Mesenchymal stem cell (in vitro differentiated cells and primary cell): ENCODE results near the gene FLT4.
"Not testable (repeated sequence)": the region's sequence is repeated elsewhere in the genome, so short reads cannot be mapped to it uniquely, and the experiment has no call there.

ENCODE experiments used
- DNase-seq: peaks from one replicate; pipeline ENCODE4 v3.0.0-alpha.2; 2013
- H2AFZ ChIP-seq: one replicate; pipeline ENCODE4 v1.6.1; 2013; ENCODE audit warnings: low read depth, mild to moderate bottlenecking, control low read depth, inconsistent platforms, low read length, moderate library complexity
- H2AK5ac ChIP-seq: 2 replicates; pipeline ENCODE4 v1.6.1; 2013; ENCODE audit warnings: low read length, moderate library complexity, mild to moderate bottlenecking, inconsistent platforms; ENCODE audit not compliant: severe bottlenecking
- H2BK120ac ChIP-seq: one replicate; pipeline ENCODE4 v1.6.1; 2013; ENCODE audit warnings: low read depth, mild to moderate bottlenecking, inconsistent platforms, low read length, moderate library complexity
- H2BK12ac ChIP-seq, 2 experiments: one replicate each; pipeline ENCODE4 v1.6.1; 2013; ENCODE audit warnings: inconsistent platforms in 2 of 2, low read length in 2 of 2, mild to moderate bottlenecking in 2 of 2, moderate library complexity in 2 of 2, control low read depth in 1 of 2
- H2BK15ac ChIP-seq: one replicate; pipeline ENCODE4 v1.6.1; 2013; ENCODE audit warnings: mild to moderate bottlenecking, low read depth, inconsistent platforms; ENCODE audit not compliant: poor library complexity, severe bottlenecking
- H2BK5ac ChIP-seq: 2 replicates; pipeline ENCODE4 v1.6.1; 2013; ENCODE audit warnings: low read depth, mild to moderate bottlenecking, low read length, control low read depth, inconsistent platforms; ENCODE audit not compliant: poor library complexity, severe bottlenecking
- H3K14ac ChIP-seq, 2 experiments: one replicate each; pipeline ENCODE4 v1.6.1; 2013; ENCODE audit warnings: inconsistent platforms in 2 of 2, low read length in 2 of 2, control low read depth in 1 of 2, mild to moderate bottlenecking in 1 of 2, moderate library complexity in 1 of 2
- H3K18ac ChIP-seq, 2 experiments: one replicate each; pipeline ENCODE4 v1.6.1; 2013; ENCODE audit warnings: inconsistent platforms in 2 of 2, low read length in 2 of 2, control low read depth in 1 of 2, low read depth in 1 of 2, mild to moderate bottlenecking in 1 of 2
- H3K23ac ChIP-seq, 2 experiments: one replicate each; pipeline ENCODE4 v1.6.1; 2013; ENCODE audit warnings: inconsistent platforms in 2 of 2, low read length in 2 of 2, mild to moderate bottlenecking in 2 of 2, moderate library complexity in 2 of 2, control low read depth in 1 of 2
- H3K27ac ChIP-seq: 2 replicates; pipeline ENCODE4 v1.5.1; 2013; ENCODE audit warnings: mild to moderate bottlenecking, moderate library complexity, low read length, control low read depth, inconsistent platforms; ENCODE audit not compliant: poor library complexity, severe bottlenecking
- H3K27me3 ChIP-seq, 2 experiments: 2 replicates each; pipeline versions ENCODE4 v1.6.1 to v1.7.0; 2013; ENCODE audit warnings: low read length in 2 of 2, mild to moderate bottlenecking in 2 of 2, moderate library complexity in 2 of 2, control low read depth in 1 of 2, inconsistent platforms in 1 of 2; ENCODE audit not compliant: control insufficient read depth in 1 of 2, insufficient read depth in 1 of 2
- H3K36me3 ChIP-seq, 2 experiments: 2 replicates each; pipeline versions ENCODE4 v1.6.1 to v1.7.0; 2013; ENCODE audit warnings: low read length in 2 of 2, control low read depth in 1 of 2, inconsistent platforms in 1 of 2, low read depth in 1 of 2, mild to moderate bottlenecking in 1 of 2; ENCODE audit not compliant: insufficient read depth in 2 of 2, control insufficient read depth in 1 of 2
- H3K4ac ChIP-seq, 2 experiments: one replicate each; pipeline ENCODE4 v1.6.1; 2013; ENCODE audit warnings: inconsistent platforms in 2 of 2, low read length in 2 of 2, mild to moderate bottlenecking in 2 of 2, moderate library complexity in 2 of 2, control low read depth in 1 of 2, low read depth in 1 of 2
- H3K4me1 ChIP-seq: 2 replicates; pipeline ENCODE4 v1.6.1; 2013; ENCODE audit warnings: low read depth, low read length, control low read depth; ENCODE audit not compliant: control insufficient read depth, insufficient read depth
- H3K4me2 ChIP-seq: 2 replicates; pipeline ENCODE4 v1.6.1; 2013; ENCODE audit warnings: low read length, mild to moderate bottlenecking, inconsistent platforms; ENCODE audit not compliant: poor library complexity, severe bottlenecking
- H3K4me3 ChIP-seq, 2 experiments: 2 replicates each; pipeline versions ENCODE4 v1.5.1 to v1.7.0; 2013; ENCODE audit warnings: low read length in 2 of 2, mild to moderate bottlenecking in 2 of 2, control low read depth in 1 of 2, low read depth in 1 of 2; ENCODE audit not compliant: insufficient read depth in 1 of 2
- H3K79me1 ChIP-seq: replicated peaks from 2 replicates; pipeline ENCODE4 v1.6.1; 2013; ENCODE audit warnings: mild to moderate bottlenecking, control low read depth, low read length, inconsistent platforms; ENCODE audit not compliant: poor library complexity, severe bottlenecking
- H3K9ac ChIP-seq: 2 replicates; pipeline ENCODE4 v1.7.0; 2013; ENCODE audit warnings: mild to moderate bottlenecking, low read length, moderate library complexity
- H3K9me3 ChIP-seq: 2 replicates; pipeline ENCODE4 v1.7.0; 2013; ENCODE audit warnings: mild to moderate bottlenecking, low read length; ENCODE audit not compliant: control insufficient read depth
- H4K8ac ChIP-seq: one replicate; pipeline ENCODE4 v1.6.1; 2013; ENCODE audit warnings: inconsistent platforms, mild to moderate bottlenecking, low read length, moderate library complexity
- H4K91ac ChIP-seq: one replicate; pipeline ENCODE4 v1.6.1; 2013; ENCODE audit warnings: mild to moderate bottlenecking, low read length, inconsistent platforms
- WGBS: methylation state at CpG from one replicate; pipeline ENCODE4 v1.1.7; 2013; ENCODE audit warnings: mixed read lengths; 5-methylcytosine and 5-hydroxymethylcytosine counted together

Gene FLT4

GRCh38 chr5:180665682-180666404 is 16.4 kb upstream of the FLT4 start:
- 91% methylated on average over 19 of the region's 22 CpGs for WGBS
- no peak overlapping the region for H2BK120ac ChIP-seq

DNA sequence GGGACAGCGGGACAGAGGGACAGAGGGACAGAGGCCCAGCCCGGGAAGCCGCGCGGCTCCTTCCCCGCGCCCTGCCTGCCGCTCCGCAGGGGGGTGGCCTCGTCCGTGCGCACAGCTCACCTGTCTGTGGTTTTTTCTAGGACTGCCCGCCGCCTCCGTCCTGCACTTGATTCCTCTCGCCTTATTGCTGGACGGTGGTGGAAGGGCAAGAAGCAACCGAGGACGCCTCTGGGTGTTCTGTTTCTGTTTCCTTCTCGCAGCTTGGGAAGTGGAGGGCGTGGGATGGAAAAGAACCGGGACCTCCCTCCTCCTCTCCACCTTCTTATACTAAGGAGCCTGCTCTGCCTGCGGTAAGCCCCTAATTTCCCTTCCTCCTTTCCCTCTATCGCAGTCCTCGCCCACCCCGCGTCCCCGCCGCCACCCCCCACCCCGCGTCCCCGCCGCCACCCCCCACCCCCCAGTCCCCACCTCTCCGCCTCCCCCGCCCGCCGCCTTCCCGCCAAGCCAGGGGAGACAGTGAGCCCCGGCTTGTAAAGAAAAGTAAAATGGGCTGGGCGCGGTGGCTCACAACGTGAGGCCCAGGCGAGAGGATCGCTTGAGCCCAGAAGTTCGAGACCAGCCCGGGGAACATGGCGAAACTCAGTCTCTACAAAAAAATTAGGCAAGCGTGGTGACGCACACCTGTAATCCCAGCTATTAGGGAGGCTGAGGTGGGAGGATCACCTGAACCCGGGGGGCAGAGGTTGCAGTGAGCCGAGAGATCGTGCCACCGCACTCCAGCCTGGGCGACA is 9.6 kb upstream of the FLT4 start:
- H3K4me3 ChIP-seq: no peak overlapping the region
- no peak overlapping the region for H3K18ac ChIP-seq
- H3K4me2 ChIP-seq: no peak overlapping the region
- H2BK120ac ChIP-seq: no peak overlapping the region
- H2AK5ac ChIP-seq: no peak overlapping the region
- no peak overlapping the region for H2AFZ ChIP-seq
- H3K9ac ChIP-seq: no peak overlapping the region
- H3K14ac ChIP-seq: peak overlapping the region in 1 of 2 experiments; percentile 41
- H3K36me3 ChIP-seq: no peaks in the 10 kb centered on the region
- peaks cover 3% of the 10 kb centered on the region for H3K4me1 ChIP-seq
- 48% methylated on average over 26 of the region's 54 CpGs for WGBS
- H3K9me3 ChIP-seq: no peaks in the 10 kb centered on the region
- no peaks in the 10 kb centered on the region for H3K79me1 ChIP-seq
- no peak overlapping the region for H3K23ac ChIP-seq
- no peak overlapping the region for H4K8ac ChIP-seq
- no peak overlapping the region for H2BK15ac ChIP-seq
- peaks cover 14 to 16% of the 10 kb centered on the region in 2 experiments for H3K27me3 ChIP-seq
- H2BK12ac ChIP-seq: no peak overlapping the region
- no peak overlapping the region for H3K27ac ChIP-seq
- H4K91ac ChIP-seq: no peak overlapping the region
- no peak overlapping the region for H2BK5ac ChIP-seq
- no peak for DNase-seq
- H3K4ac ChIP-seq: no peak overlapping the region

More at GRCh38 chr5:180665682-180666404, 16.4 kb upstream of the FLT4 start:
- Histone ChIP-seq H2BK12ac (no peak overlapping the region), H3K14ac (no peak overlapping the region), H3K79me1 (no peaks in the 10 kb centered on the region), H3K18ac (no peak overlapping the region), H4K91ac (no peak overlapping the region), H3K9me3 (no peaks in the 10 kb centered on the region), H3K9ac (no peak overlapping the region), H2BK15ac (no peak overlapping the region), H3K4ac (no peak overlapping the region), H3K4me3 (no peak overlapping the region), H3K4me1 (peaks cover 5% of the 10 kb centered on the region), H3K36me3 (no peaks in the 10 kb centered on the region), H3K27ac (no peak overlapping the region), H3K23ac (no peak overlapping the region), H3K4me2 (no peak overlapping the region), H2AK5ac (no peak overlapping the region), H2BK5ac (no peak overlapping the region), H3K27me3 (peaks cover 6 to 9% of the 10 kb centered on the region in 2 experiments), H4K8ac (no peak overlapping the region), H2AFZ (no peak overlapping the region)
- no peak for DNase-seq

DNA sequence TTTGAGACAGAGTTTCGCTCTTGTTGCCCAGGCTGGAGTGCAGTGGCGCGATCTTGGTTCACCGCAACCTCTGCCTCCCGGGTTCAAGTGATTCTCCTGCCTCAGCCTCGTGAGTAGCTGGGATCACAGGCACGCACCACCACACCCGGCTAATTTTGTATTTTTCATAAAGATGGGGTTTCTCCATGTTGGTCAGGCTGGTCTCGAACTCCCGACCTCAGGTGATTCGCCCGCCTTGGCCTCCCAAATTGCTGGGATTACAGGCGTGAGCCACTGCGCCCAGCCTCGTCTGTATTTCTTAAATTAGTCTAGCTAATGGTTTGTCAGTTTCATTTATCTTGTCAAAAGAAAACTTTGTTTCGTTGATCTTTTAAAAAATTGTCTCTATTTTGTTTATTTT is 5.8 kb upstream of the FLT4 start:
- not testable (repeated sequence) for H2BK15ac ChIP-seq, H2BK5ac ChIP-seq, H3K4ac ChIP-seq, H4K8ac ChIP-seq, H2BK120ac ChIP-seq, H2AFZ ChIP-seq, H3K23ac ChIP-seq, H3K27ac ChIP-seq, H3K4me2 ChIP-seq, H3K9ac ChIP-seq, H3K79me1 ChIP-seq, H3K36me3 ChIP-seq, H3K18ac ChIP-seq, DNase-seq, H3K9me3 ChIP-seq, H2AK5ac ChIP-seq, H3K4me1 ChIP-seq, H3K14ac ChIP-seq, H4K91ac ChIP-seq, H3K4me3 ChIP-seq, H2BK12ac ChIP-seq
- peaks cover 36 to 39% of the 10 kb centered on the region in 2 experiments for H3K27me3 ChIP-seq
- WGBS: 90% methylated on average over 15 of the region's 16 CpGs

DNA sequence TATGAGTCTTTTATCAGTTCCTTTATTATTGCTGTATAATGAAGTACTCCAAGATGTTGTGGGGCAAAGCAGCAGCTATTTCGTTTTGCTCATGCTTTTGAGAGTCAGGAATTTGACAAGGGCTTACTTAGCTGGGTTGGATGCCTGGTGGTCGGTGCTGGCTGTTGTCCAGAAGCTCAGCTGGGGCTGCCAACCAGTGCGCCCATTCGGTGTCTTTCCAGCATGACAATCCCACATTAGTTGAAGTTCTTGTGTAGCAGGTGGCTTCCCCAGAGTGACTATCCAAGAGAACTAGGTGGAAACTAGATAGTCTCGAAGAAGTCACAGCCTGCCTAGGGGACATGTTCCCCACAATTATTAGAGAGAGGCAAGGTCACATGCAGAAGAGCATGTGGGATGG is 3.4 kb upstream of the FLT4 start:
- no peak for DNase-seq
- no peaks in the 10 kb centered on the region for H3K36me3 ChIP-seq
- no peak overlapping the region for H3K4ac ChIP-seq
- H3K4me1 ChIP-seq: peaks cover 12% of the 10 kb centered on the region
- H2BK12ac ChIP-seq: no peak overlapping the region
- no peak overlapping the region for H3K4me3 ChIP-seq
- 62% methylated on average over 5 of the region's 5 CpGs for WGBS
- no peak overlapping the region for H3K4me2 ChIP-seq
- no peak overlapping the region for H3K23ac ChIP-seq
- no peak overlapping the region for H2BK5ac ChIP-seq
- no peak overlapping the region for H2AFZ ChIP-seq
- no peak overlapping the region for H3K14ac ChIP-seq
- H3K27ac ChIP-seq: no peak overlapping the region
- no peaks in the 10 kb centered on the region for H3K79me1 ChIP-seq
- H4K8ac ChIP-seq: no peak overlapping the region
- no peak overlapping the region for H4K91ac ChIP-seq
- H2AK5ac ChIP-seq: no peak overlapping the region
- no peak overlapping the region for H3K18ac ChIP-seq
- H3K9me3 ChIP-seq: no peaks in the 10 kb centered on the region
- no peak overlapping the region for H2BK15ac ChIP-seq
- no peak overlapping the region for H2BK120ac ChIP-seq
- peaks cover 36 to 47% of the 10 kb centered on the region in 2 experiments for H3K27me3 ChIP-seq
- no peak overlapping the region for H3K9ac ChIP-seq
